Omental fat pad (tissue), 4 donors: ENCODE measurements around the gene CSRP1. TPM values are rescaled to one million over a fixed set of nuclear protein-coding genes. Genes with fewer than 3 reads are reported as not detected.

Source experiments
- ATAC-seq: fragments of 150-250 bp; one replicate; pipeline ENCODE4 v1.9.1; 2016; ENCODE audit warnings: mild to moderate bottlenecking, moderate library complexity; ENCODE audit not compliant: low FRiP score
- DNase-seq: peaks from one replicate; pipeline ENCODE4 v3.0.0-alpha.2; 2019; ENCODE audit warnings: low spot score
- total RNA-seq, 4 donors: library from RNA; depleted of rRNA; stranded (reverse); fragments of >200 nt; gene quantifications; one replicate each; pipeline ENCODE4 v1.1.0, GENCODE V29; 2016
- TF ChIP-seq, protein P1 (sequence below), 3 donors: fragments of 450-650 bp; IDR thresholded peaks; one replicate each; pipeline ENCODE4 v1.5.1; 2016 to 2017; ENCODE audit warnings: antibody characterized with exemption in 3 of 3, mild to moderate bottlenecking in 3 of 3, moderate library complexity in 2 of 3

Gene CSRP1
- total RNA-seq, 4 donors from 2014 or later: 258 to 670 (median 416) TPM

DNA sequence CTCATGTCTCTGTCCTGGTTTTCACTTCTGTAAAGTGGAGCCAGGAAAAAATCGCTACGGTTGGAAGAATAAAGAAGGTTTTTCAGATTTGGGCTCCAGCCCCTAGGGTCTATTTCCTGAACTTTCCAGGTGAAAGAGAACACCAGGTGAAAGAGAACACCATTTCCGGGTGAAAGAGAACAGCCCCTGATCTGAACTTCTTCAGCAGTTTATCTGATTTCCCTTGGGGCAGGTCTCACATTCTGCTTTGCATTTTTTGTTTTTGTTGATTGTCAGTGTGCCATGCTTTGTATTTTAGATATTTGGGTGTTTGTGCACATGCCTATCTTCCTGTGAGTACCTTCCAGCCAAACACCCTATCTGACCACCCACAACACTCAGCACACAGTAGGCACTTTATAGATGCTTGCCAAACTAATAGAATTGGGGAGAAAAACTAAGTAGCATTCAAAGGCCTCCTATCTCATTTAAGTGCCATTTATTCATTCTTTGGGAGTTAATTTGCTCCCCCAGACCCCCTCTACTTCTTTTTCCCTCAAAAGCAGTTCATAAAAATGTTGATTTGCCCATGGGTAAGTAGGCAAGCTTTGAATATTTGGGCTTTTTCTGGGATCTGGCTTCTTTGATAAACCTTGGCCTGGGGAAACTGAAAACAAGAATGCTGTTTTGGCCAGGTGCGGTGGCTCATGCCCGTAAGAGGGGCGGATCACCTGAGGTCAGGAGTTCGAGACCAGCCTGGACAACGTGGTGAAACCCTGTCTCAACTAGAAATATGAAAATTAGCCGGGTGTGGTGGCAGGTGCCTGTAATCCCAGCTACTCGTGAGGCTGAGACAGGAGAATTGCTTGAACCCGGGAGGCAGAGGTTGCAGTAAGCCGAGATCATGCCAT lies 34.2 kb upstream of the CSRP1 start:
- DNase-seq (no peak), ATAC-seq (no peak)
- TF ChIP-seq, protein P1, sequence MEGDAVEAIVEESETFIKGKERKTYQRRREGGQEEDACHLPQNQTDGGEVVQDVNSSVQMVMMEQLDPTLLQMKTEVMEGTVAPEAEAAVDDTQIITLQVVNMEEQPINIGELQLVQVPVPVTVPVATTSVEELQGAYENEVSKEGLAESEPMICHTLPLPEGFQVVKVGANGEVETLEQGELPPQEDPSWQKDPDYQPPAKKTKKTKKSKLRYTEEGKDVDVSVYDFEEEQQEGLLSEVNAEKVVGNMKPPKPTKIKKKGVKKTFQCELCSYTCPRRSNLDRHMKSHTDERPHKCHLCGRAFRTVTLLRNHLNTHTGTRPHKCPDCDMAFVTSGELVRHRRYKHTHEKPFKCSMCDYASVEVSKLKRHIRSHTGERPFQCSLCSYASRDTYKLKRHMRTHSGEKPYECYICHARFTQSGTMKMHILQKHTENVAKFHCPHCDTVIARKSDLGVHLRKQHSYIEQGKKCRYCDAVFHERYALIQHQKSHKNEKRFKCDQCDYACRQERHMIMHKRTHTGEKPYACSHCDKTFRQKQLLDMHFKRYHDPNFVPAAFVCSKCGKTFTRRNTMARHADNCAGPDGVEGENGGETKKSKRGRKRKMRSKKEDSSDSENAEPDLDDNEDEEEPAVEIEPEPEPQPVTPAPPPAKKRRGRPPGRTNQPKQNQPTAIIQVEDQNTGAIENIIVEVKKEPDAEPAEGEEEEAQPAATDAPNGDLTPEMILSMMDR (IDR thresholded peaks at IDR 0.05): no peak

DNA sequence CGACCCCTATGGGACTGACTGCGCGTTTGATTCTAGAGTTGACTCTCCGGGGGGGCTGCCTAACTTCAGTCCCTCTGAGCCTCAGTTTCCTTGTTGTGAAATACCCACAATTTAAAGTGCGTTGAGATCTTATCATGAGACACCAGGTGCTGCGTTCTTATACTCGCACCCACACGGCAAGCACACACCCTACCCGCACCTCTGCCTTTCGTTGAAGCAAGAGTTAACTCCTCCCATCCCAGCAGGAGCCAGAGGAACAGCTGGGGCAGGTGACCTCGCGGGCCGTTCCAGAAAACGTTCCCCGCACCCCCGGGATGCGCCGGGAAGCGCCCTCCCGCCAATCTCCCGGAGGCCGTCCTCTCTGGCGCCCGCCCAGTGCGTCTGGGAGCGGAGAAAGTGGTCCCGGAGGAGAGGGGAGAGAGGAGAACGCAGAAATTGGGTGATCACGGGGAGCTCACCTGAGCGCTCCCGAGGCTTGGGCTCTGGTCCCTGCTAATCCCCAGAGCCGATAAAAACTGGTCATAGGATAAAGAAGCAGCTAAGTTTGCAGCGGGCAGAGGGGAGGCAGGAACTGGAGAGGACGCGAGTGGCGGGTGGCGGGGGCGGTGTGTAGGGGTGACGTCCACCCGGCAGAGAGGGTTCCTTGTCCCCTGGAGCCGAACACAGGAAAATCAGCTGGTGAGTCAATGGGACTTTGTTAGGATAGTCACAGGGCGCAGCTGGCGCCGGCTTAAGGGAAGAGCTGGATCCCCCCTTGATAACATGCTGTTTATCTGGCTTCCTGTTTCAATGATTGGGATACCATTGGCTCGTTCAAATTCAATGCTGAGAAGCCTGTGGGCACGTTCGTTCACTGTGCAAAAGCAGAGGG lies 32.9 kb upstream of the CSRP1 start:
- ATAC-seq (peak; percentile 11), DNase-seq (no peak)
- TF ChIP-seq, protein P1 (IDR thresholded peaks at IDR 0.05): no peak

DNA sequence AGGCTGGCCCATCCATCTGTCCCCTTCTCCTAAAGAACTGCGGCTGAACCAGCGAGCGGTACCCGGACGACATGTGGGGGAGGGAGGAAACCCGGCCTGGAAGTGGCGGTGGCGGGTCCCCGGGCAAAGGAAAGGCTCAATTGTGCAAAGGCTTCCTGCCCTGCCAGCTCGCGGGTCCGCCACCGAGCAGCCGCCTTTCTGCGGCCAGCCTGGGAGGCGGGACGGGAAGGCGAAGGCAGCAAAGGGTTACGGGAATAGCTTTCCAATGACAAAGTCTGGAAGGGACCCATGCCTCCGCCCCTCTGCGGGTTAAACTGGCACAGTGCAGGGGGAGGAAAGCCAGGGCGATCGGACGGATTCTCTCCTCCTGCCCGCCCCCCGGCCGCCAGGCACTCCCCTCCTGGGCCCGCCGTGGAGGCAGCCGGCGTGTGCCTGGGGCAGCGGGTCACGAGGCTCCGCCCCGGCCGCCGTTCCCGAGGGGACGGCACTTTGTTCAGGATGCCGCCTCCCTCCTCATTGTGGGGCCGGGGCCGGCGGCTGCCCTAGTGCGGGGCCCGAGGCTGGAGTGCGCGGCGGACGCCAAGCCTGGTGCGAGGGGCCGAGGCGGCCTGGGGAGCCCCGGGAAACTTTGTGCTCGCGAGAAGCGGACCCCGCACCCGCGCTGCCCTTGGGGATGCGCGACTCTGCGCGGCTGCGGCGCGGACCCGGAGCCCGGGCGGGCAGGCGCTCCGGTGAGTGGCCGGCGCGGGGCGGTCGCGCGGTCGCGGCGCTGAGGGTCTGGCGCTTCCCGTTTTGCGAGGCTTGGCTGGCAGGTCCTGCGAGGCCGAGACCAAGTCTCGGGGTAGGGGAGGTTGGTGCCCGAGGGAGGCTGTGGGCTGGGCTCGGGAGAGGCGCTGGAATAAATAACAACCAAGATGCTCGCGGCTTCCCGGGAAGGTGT lies 32.0 kb upstream of the CSRP1 start, which contains the start of gene NAV1:
Gene NAV1, plus strand, starts transcription at position 516 of the 940 bp plus-strand sequence. CDS start 83,758 bp downstream, outside the sequence.
- TF ChIP-seq, protein P1 (IDR thresholded peaks at IDR 0.05): no peak
- peak; percentile 52 for ATAC-seq

GRCh38 chr1:201537891-201538611 lies 31.1 kb upstream of the CSRP1 start:
- TF ChIP-seq, protein P1 (IDR thresholded peaks at IDR 0.05): no peak
- ATAC-seq (no peak), DNase-seq (no peak)

More for the DNA sequence above, 32.0 kb upstream of the CSRP1 start, which contains the start of gene NAV1:
- no peak for DNase-seq

- no peak for ATAC-seq
- no peak for DNase-seq
- TF ChIP-seq, protein P1 (IDR thresholded peaks at IDR 0.05): no peak
Observed at GRCh38 chr1:201537467-201537866, 30.5 kb upstream of the CSRP1 start.
